Esophagus squamous epithelium (tissue), 4 donors: ENCODE results near the gene CSTF1.

Source experiments
- POLR2A ChIP-seq, 4 donors: fragments of 450-650 bp; IDR thresholded peaks; one replicate each; pipeline ENCODE4 v1.6.1; 2017; ENCODE audit warnings: antibody characterized with exemption in 4 of 4, mild to moderate bottlenecking in 4 of 4, moderate library complexity in 3 of 4
- TF ChIP-seq, protein P1 (sequence below), 6 experiments: fragments of 450-650 bp in 4 of 6; fragments of 200-600 bp in 2 of 6; sonication (generic) in 2 of 6; IDR thresholded peaks; one replicate each; pipeline ENCODE4 v1.5.1; 2016 to 2019; ENCODE audit warnings: antibody characterized with exemption in 6 of 6, mild to moderate bottlenecking in 4 of 6, moderate library complexity in 4 of 6

DNA sequence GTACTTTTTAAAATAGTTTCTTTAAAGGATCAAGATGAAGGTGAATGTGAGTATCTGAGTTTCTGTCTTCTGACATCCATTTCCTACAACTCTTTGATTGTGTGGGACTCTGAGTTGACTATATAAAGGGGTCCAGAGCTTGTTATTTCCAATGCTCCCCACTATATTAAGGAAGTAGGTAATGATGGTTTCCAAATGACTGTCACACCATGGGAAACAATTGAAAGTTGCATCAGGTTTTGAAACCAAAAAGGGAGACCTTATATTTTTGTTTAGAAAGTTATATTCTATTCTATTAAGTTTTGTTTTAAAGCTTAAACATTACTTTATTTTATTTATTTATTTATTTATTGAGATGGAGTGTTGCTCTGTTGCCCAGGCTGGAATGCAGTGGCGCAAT lies 30.8 kb downstream of the CSTF1 start:
- TF ChIP-seq, protein P1, sequence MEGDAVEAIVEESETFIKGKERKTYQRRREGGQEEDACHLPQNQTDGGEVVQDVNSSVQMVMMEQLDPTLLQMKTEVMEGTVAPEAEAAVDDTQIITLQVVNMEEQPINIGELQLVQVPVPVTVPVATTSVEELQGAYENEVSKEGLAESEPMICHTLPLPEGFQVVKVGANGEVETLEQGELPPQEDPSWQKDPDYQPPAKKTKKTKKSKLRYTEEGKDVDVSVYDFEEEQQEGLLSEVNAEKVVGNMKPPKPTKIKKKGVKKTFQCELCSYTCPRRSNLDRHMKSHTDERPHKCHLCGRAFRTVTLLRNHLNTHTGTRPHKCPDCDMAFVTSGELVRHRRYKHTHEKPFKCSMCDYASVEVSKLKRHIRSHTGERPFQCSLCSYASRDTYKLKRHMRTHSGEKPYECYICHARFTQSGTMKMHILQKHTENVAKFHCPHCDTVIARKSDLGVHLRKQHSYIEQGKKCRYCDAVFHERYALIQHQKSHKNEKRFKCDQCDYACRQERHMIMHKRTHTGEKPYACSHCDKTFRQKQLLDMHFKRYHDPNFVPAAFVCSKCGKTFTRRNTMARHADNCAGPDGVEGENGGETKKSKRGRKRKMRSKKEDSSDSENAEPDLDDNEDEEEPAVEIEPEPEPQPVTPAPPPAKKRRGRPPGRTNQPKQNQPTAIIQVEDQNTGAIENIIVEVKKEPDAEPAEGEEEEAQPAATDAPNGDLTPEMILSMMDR (IDR thresholded peaks at IDR 0.05), result no peak
- TF ChIP-seq POLR2A (IDR thresholded peaks at IDR 0.05), result no peak
